Fibroblast of mammary gland (primary cell): Measurements from ENCODE around the gene CDH4.

Source experiments
- DNase-seq: peaks from one replicate; pipeline ENCODE4 v3.0.0-alpha.2; 2010; ENCODE audit warnings: low read depth
- H3K4me3 ChIP-seq: 2 replicates; pipeline ENCODE4 v1.5.1; 2011; ENCODE audit warnings: low read depth, mild to moderate bottlenecking, low read length, moderate library complexity; ENCODE audit not compliant: control insufficient read depth
- CTCF ChIP-seq: conservative IDR thresholded peaks from 2 replicates; pipeline ENCODE4 v1.5.1; 2011; ENCODE audit warnings: low read depth, low read length, inconsistent platforms; ENCODE audit not compliant: control insufficient read depth, insufficient read depth

CDH4 gene

GRCh38 chr20:61308477-61308774 lies 56.4 kb downstream of the CDH4 start:
- no peak overlapping the region for H3K4me3 ChIP-seq

GRCh38 chr20:61310954-61311353 lies 58.9 kb downstream of the CDH4 start:
- DNase-seq: peak; percentile 26
- TF ChIP-seq CTCF: no peak
- no peak overlapping the region for H3K4me3 ChIP-seq

More at GRCh38 chr20:61308477-61308774, 56.4 kb downstream of the CDH4 start:
- TF ChIP-seq CTCF: no peak
- no peak for DNase-seq

- no peak overlapping the region for H3K4me3 ChIP-seq
- peak; percentile 25 for DNase-seq
- no peak for TF ChIP-seq CTCF
Measured at GRCh38 chr20:61311656-61312387, 59.8 kb downstream of the CDH4 start.

- TF ChIP-seq CTCF: no peak
- DNase-seq: no peak
- H3K4me3 ChIP-seq: no peak overlapping the region
Measured at GRCh38 chr20:61312925-61313324, 60.9 kb downstream of the CDH4 start.

GRCh38 chr20:61313396-61313795 lies 61.3 kb downstream of the CDH4 start:
- no peak overlapping the region for H3K4me3 ChIP-seq
- no peak for DNase-seq
- TF ChIP-seq CTCF: no peak

GRCh38 chr20:61314326-61315010 lies 62.4 kb downstream of the CDH4 start:
- no peak overlapping the region for H3K4me3 ChIP-seq
- no peak for TF ChIP-seq CTCF

More at GRCh38 chr20:61314326-61315010, 62.4 kb downstream of the CDH4 start:
- no peak for DNase-seq
